HG03097 (cell line): Measurements from ENCODE around the gene VPS9D1.

ENCODE experiments used
- ATAC-seq: cut with Tn5 transposase; IDR thresholded peaks from one replicate; pipeline ENCODE4 v1.9.1; 2021; ENCODE audit not compliant: unreplicated experiment, low FRiP score

The VPS9D1 gene

GRCh38 chr16:89720813-89721545 lies at the start of gene VPS9D1, which contains the start of gene ZNF276:
Gene VPS9D1, minus strand, starts transcription at chr16:89720898. Its CDS starts 37 bp downstream, at chr16:89720861.
Gene ZNF276, plus strand, starts transcription at chr16:89721537. Its CDS starts 104 bp downstream, at chr16:89721641.
- ATAC-seq, result peak; percentile 51

GRCh38 chr16:89770367-89770766 lies 49.7 kb upstream of the VPS9D1 start:
- no peak for ATAC-seq

- ATAC-seq, result peak; percentile 9
These were observed 44.7 kb upstream of the VPS9D1 start for GRCh38 chr16:89765292-89765830.

- peak; percentile 69 for ATAC-seq
These were observed 44.1 kb upstream of the VPS9D1 start for GRCh38 chr16:89764711-89765201.

- ATAC-seq, result no peak
These were observed 40.7 kb upstream of the VPS9D1 start for GRCh38 chr16:89761304-89761922.

GRCh38 chr16:89759746-89760340 lies 39.1 kb upstream of the VPS9D1 start:
- no peak for ATAC-seq

- ATAC-seq, result no peak
These were observed 28.9 kb upstream of the VPS9D1 start for GRCh38 chr16:89749637-89750036.

- no peak for ATAC-seq
These were observed 28.2 kb upstream of the VPS9D1 start for GRCh38 chr16:89748921-89749320.

- no peak for ATAC-seq
These were observed 27.4 kb upstream of the VPS9D1 start for GRCh38 chr16:89748076-89748475.

GRCh38 chr16:89746043-89746442 lies 25.3 kb upstream of the VPS9D1 start:
- ATAC-seq, result no peak

GRCh38 chr16:89744813-89745212 lies 24.1 kb upstream of the VPS9D1 start:
- ATAC-seq, result no peak

- ATAC-seq, result no peak
These were observed 22.2 kb upstream of the VPS9D1 start for GRCh38 chr16:89742948-89743347.

GRCh38 chr16:89741342-89742014 lies 20.8 kb upstream of the VPS9D1 start:
- no peak for ATAC-seq

- no peak for ATAC-seq
These were observed 18.7 kb upstream of the VPS9D1 start for GRCh38 chr16:89739383-89739782.

- ATAC-seq, result no peak
These were observed 18.0 kb upstream of the VPS9D1 start for GRCh38 chr16:89738538-89739317.

- no peak for ATAC-seq
These were observed 17.3 kb upstream of the VPS9D1 start for GRCh38 chr16:89738072-89738377.

- ATAC-seq, result no peak
These were observed 16.8 kb upstream of the VPS9D1 start for GRCh38 chr16:89737341-89738071.

- no peak for ATAC-seq
These were observed 15.9 kb upstream of the VPS9D1 start for GRCh38 chr16:89736554-89736953.

- ATAC-seq, result no peak
These were observed 13.1 kb upstream of the VPS9D1 start for GRCh38 chr16:89733792-89734191.
